Right lobe of liver (tissue), 6 donors: Measurements from ENCODE around the gene SLC26A3. TPM values are rescaled to one million over a fixed set of nuclear protein-coding genes. Genes with fewer than 3 reads are reported as not detected.

Source experiments
- ATAC-seq, 4 donors: fragments of 200-7000 bp; cut with Tn5 transposase; one replicate each; pipeline ENCODE4 v1.9.1; 2020; ENCODE audit warnings: mild to moderate bottlenecking in 4 of 4, moderate library complexity in 4 of 4
- DNase-seq, 3 donors: peaks; one replicate each; pipeline ENCODE4 v3.0.0-alpha.2; 2020
- H3K27ac ChIP-seq, 3 donors: fragments of 200-600 bp; one replicate each; pipeline ENCODE4 v1.8.0; 2022
- H3K27me3 ChIP-seq, 2 donors: fragments of 200-600 bp; one replicate each; pipeline ENCODE4 v1.8.0; 2022
- H3K36me3 ChIP-seq, 4 donors: fragments of 200-600 bp; sonication (generic) in 1 of 4; one replicate each; pipeline versions ENCODE4 v1.5.1 to v1.8.0; 2017 to 2022; ENCODE audit warnings: control low read depth in 1 of 4
- H3K4me1 ChIP-seq, 4 donors: fragments of 200-600 bp; sonication (generic) in 1 of 4; one replicate each; pipeline versions ENCODE4 v1.5.1 to v1.8.0; 2017 to 2022; ENCODE audit warnings: control low read depth in 1 of 4
- H3K4me3 ChIP-seq, 3 donors: fragments of 200-600 bp; one replicate each; pipeline ENCODE4 v1.8.0; 2022
- H3K9me3 ChIP-seq, 4 donors: fragments of 200-600 bp; sonication (generic) in 1 of 4; one replicate each; pipeline versions ENCODE4 v1.5.1 to v1.8.0; 2017 to 2022; ENCODE audit warnings: control low read depth in 1 of 4
- CTCF ChIP-seq, 4 donors: fragments of 200-600 bp in 3 of 4; fragments of 450-650 bp in 1 of 4; IDR thresholded peaks; one replicate each; pipeline versions ENCODE4 v1.5.1 to v1.8.0; 2016 to 2022; ENCODE audit warnings: antibody characterized with exemption in 4 of 4, mild to moderate bottlenecking in 2 of 4
- POLR2A ChIP-seq: fragments of 450-650 bp; IDR thresholded peaks from one replicate; pipeline ENCODE4 v1.6.1; 2017; ENCODE audit warnings: antibody characterized with exemption, mild to moderate bottlenecking
- WGBS: methylation state at CpG from one replicate; pipeline ENCODE4 v1.1.6; 2018; ENCODE audit warnings: low coverage, low lambda C conversion rate; ENCODE audit not compliant: insufficient coverage; ENCODE audit errors: missing lambda C conversion rate; 5-methylcytosine and 5-hydroxymethylcytosine counted together
- intact Hi-C, 2 donors: fragments of 100-400 bp; cut with DNase I; formaldehyde crosslinking; loops; one replicate each; pipeline versions ENCODE4 v1.11.2 to v1.14.1; 2022
- total RNA-seq, 6 experiments: library from RNA; depleted of rRNA in 2 of 6; stranded (reverse); fragments of >200 nt in 2 of 6; fragmentation: NEBNext Ultra II Directional in 3 of 6; extraction: Animal tissue kit (Norgen Biotek cat#: 25700) in 3 of 6; gene quantifications; one replicate each; pipeline versions ENCODE4 v1.1.0 to v1.2.4, GENCODE V29; 2016 to 2023
- donor health status: DM: no; HTN: yes; CAD: no.
- donor health status: DM: no; HTN: no; CAD: no.
- donor health status: DM: no; HTN: no; CAD: no.
- donor health status: DM: no; HTN: yes; CAD: no.
- donor health status: DM: no; HTN: yes; CAD: no.

Gene SLC26A3
- total RNA-seq, 6 experiments from 2014 or later, result 0.15 to 2.8 (median 1.5) TPM; not detected in 2

- Histone ChIP-seq H3K27ac (no peak overlapping the region), H3K4me1 (peaks cover 0 to 21% (median 5%) of the 10 kb centered on the region in 4 donors), H3K4me3 (no peak overlapping the region), H3K9me3 (no peaks in the 10 kb centered on the region), H3K36me3 (peaks cover 0 to 23% (median 3%) of the 10 kb centered on the region in 4 donors), H3K27me3 (no peaks in the 10 kb centered on the region)
- intact Hi-C loops, result loop anchor here (10.0 kb wide), 1 partner anchor 129 kb away; no protein-coding TSS in a partner anchor
- DNase-seq (no peak), ATAC-seq (no peak)
- 59% methylated on average over 3 of the region's 3 CpGs for WGBS
- no peak for TF ChIP-seq POLR2A
- no peak for TF ChIP-seq CTCF (IDR thresholded peaks at IDR 0.05)
Measured at GRCh38 chr7:107746006-107746405, 57.0 kb downstream of the SLC26A3 start.

- Histone ChIP-seq H3K4me1 (peaks cover 0 to 21% (median 5%) of the 10 kb centered on the region in 4 donors), H3K4me3 (peak overlapping the region; percentile 72 to 92 (median 84)), H3K27ac (peak overlapping the region; percentile 89 to 93 (median 91)), H3K9me3 (no peaks in the 10 kb centered on the region), H3K27me3 (no peaks in the 10 kb centered on the region), H3K36me3 (peaks cover 0 to 8% (median 0%) of the 10 kb centered on the region in 4 donors)
- TF ChIP-seq POLR2A (no peak), CTCF (IDR thresholded peaks at IDR 0.05) (no peak)
- intact Hi-C loops, result loop anchor here (10.0 kb wide), 1 partner anchor 130 kb away; no protein-coding TSS in a partner anchor
- 0% methylated on average over 12 of the region's 22 CpGs for WGBS
- ATAC-seq, result peak; percentile 48 to 58 (median 50)
- DNase-seq, result no peak
Measured at GRCh38 chr7:107744345-107744750, 58.7 kb downstream of the SLC26A3 start.

- ATAC-seq (peak; percentile 95 to 98 (median 96)), DNase-seq (peak; percentile 98 to 99 (median 98))
- H3K4me1 ChIP-seq, result peaks cover 0 to 21% (median 5%) of the 10 kb centered on the region in 4 donors
- no peaks in the 10 kb centered on the region for H3K9me3 ChIP-seq
- TF ChIP-seq POLR2A (peak; percentile 76), CTCF (IDR thresholded peaks at IDR 0.05) (peak; percentile 72 to 84 (median 80))
- WGBS, result 0% methylated on average over 14 of the region's 56 CpGs
- peak within 1 kb of the TSS; percentile 89 to 93 (median 91) for H3K27ac ChIP-seq
- H3K4me3 ChIP-seq, result peak within 1 kb of the TSS; percentile 72 to 92 (median 84)
- intact Hi-C loops, result loop anchor here (10.0 kb wide), 1 partner anchor 131 kb away; no protein-coding TSS in a partner anchor
- H3K27me3 ChIP-seq, result no peaks in the 10 kb centered on the region
- peaks cover 0 to 3% (median 0%) of the 10 kb centered on the region in 4 donors for H3K36me3 ChIP-seq
Measured at GRCh38 chr7:107743567-107744344, 59.3 kb downstream of the SLC26A3 start, which contains the start of gene CBLL1. TSS of gene CBLL1 (plus strand) at chr7:107744142. CDS start at chr7:107744164, 22 bp downstream.

- DNase-seq (peak; percentile 69 to 77 (median 73)), ATAC-seq (peak; percentile 47 to 65 (median 58))
- Histone ChIP-seq H3K27me3 (no peaks in the 10 kb centered on the region), H3K4me3 (peak overlapping the region; percentile 72 to 92 (median 84)), H3K27ac (peak overlapping the region; percentile 89 to 93 (median 91)), H3K9me3 (no peaks in the 10 kb centered on the region), H3K36me3 (no peaks in the 10 kb centered on the region), H3K4me1 (peaks cover 0 to 21% (median 5%) of the 10 kb centered on the region in 4 donors)
- intact Hi-C loops, result loop anchor here (10.0 kb wide), 1 partner anchor 132 kb away; no protein-coding TSS in a partner anchor
- TF ChIP-seq POLR2A (no peak), CTCF (IDR thresholded peaks at IDR 0.05) (no peak)
- WGBS, result 14% methylated on average over 29 of the region's 29 CpGs
Measured at GRCh38 chr7:107742678-107743566, 60.1 kb downstream of the SLC26A3 start.
